Transverse colon (tissue), 4 donors: ENCODE results near the gene GMPPA. TPM values are rescaled to one million over a fixed set of nuclear protein-coding genes. Genes with fewer than 3 reads are reported as not detected.

Experiments
- DNase-seq: peaks from one replicate; pipeline ENCODE4 v3.0.0-alpha.2; 2019
- H3K27ac ChIP-seq, 4 donors: fragments of 200-600 bp; sonication (generic); 2 replicates each; pipeline ENCODE4 v1.5.1; 2016 to 2018; ENCODE audit warnings: inconsistent platforms in 4 of 4
- H3K27me3 ChIP-seq: fragments of 200-600 bp; sonication (generic); 2 replicates; pipeline ENCODE4 v1.5.1; 2017; ENCODE audit warnings: inconsistent platforms
- H3K36me3 ChIP-seq, 4 donors: fragments of 200-600 bp; sonication (generic); 2 replicates each; pipeline ENCODE4 v1.5.1; 2017 to 2019; ENCODE audit warnings: inconsistent platforms in 4 of 4
- H3K4me1 ChIP-seq, 4 donors: fragments of 200-600 bp; sonication (generic); 2 replicates each; pipeline ENCODE4 v1.5.1; 2017 to 2020; ENCODE audit warnings: inconsistent platforms in 4 of 4
- H3K4me3 ChIP-seq, 4 donors: fragments of 200-600 bp; sonication (generic); 1 replicate in 1 of 4; 2 replicates in 3 of 4; pipeline versions ENCODE4 v1.5.1 to v1.6.1; 2017 to 2019; ENCODE audit warnings: inconsistent platforms in 4 of 4
- H3K9me3 ChIP-seq, 2 donors: fragments of 200-600 bp; sonication (generic); 2 replicates each; pipeline ENCODE4 v1.5.1; 2017 to 2019; ENCODE audit warnings: inconsistent platforms in 2 of 2
- CTCF ChIP-seq, 5 experiments: fragments of 200-600 bp in 3 of 5; fragments of 450-650 bp in 2 of 5; sonication (generic) in 3 of 5; IDR thresholded peaks; 1 replicate in 2 of 5; 2 replicates in 3 of 5; pipeline ENCODE4 v1.5.1; 2016 to 2017; ENCODE audit warnings: antibody characterized with exemption in 5 of 5, inconsistent platforms in 3 of 5, mild to moderate bottlenecking in 2 of 5, moderate library complexity in 1 of 5
- EP300 ChIP-seq: sonication (generic); formaldehyde crosslinking; IDR thresholded peaks from one replicate; pipeline ENCODE4 v1.6.1; 2017; ENCODE audit warnings: antibody characterized with exemption, low read depth
- POLR2A ChIP-seq: fragments of 450-650 bp; IDR thresholded peaks from one replicate; pipeline ENCODE4 v1.6.1; 2016; ENCODE audit warnings: antibody characterized with exemption, mild to moderate bottlenecking, moderate library complexity
- POLR2AphosphoS5 ChIP-seq, 3 donors: sonication (generic); formaldehyde crosslinking; IDR thresholded peaks; one replicate each; pipeline ENCODE4 v1.6.1; 2016; ENCODE audit warnings: antibody characterized with exemption in 3 of 3
- WGBS, 2 donors: methylation state at CpG; one replicate each; pipeline ENCODE4 v1.1.5; 2018; ENCODE audit warnings: low coverage in 1 of 2; 5-methylcytosine and 5-hydroxymethylcytosine counted together
- in situ Hi-C, 4 donors: fragments of 200-750 bp; cut with MboI; loops; one replicate each; pipeline versions ENCODE4 v1.15.0 to v1.15.1; 2017; ENCODE audit warnings: low sequenced_read_pairs in 3 of 4, low pct_ligation_motif_present in 1 of 4, low pct_unique_long_range_greater_than_20kb in 1 of 4
- intact Hi-C: fragments of 100-400 bp; cut with DNase I; formaldehyde crosslinking; loops from one replicate; pipeline ENCODE4 v1.15.1; 2023; ENCODE audit warnings: low total_unique reads
- total RNA-seq, 4 donors: library from RNA; depleted of rRNA; stranded (reverse); fragments of >200 nt; gene quantifications; one replicate each; pipeline ENCODE4 v1.1.0, GENCODE V29; 2016

The GMPPA gene
- total RNA-seq, 4 donors from 2014 or later, result 25.1 to 41.1 (median 36.4) TPM

- peaks cover 4% of the 10 kb centered on the region for H3K27me3 ChIP-seq
- no peaks in the 10 kb centered on the region for H3K9me3 ChIP-seq
- peaks cover 0 to 8% (median 4%) of the 10 kb centered on the region in 4 donors for H3K4me1 ChIP-seq
- in situ Hi-C loops (loop anchor here in 3 of 4 donors (10.0 kb wide), 1 partner anchor 49 kb away; no protein-coding TSS in a partner anchor), intact Hi-C loops (loop anchor here (5.0 kb wide), 1 partner anchor 56 kb away; no protein-coding TSS in a partner anchor)
- H3K36me3 ChIP-seq, result no peaks in the 10 kb centered on the region
- DNase-seq, result peak; percentile 78
- H3K4me3 ChIP-seq, result no peak overlapping the region
- WGBS, 2 donors, result 36% methylated on average over 14 of the region's 14 CpGs; no CpG with 5 or more reads in 1 of the 2 donors
- H3K27ac ChIP-seq, result peak overlapping the region in 3 of 4 donors; percentile 36 to 68 (median 36)
- TF ChIP-seq CTCF (IDR thresholded peaks at IDR 0.05) (peak; percentile 83 to 91 (median 89)), POLR2AphosphoS5 (IDR thresholded peaks at IDR 0.05) (peak in 1 of 3 donors; percentile 11), EP300 (no peak), POLR2A (no peak)
Measured at GRCh38 chr2:219475697-219476651, 22.7 kb upstream of the GMPPA start.

- intact Hi-C loops, result loop anchor here (5.0 kb wide), 1 partner anchor 56 kb away; no protein-coding TSS in a partner anchor
- TF ChIP-seq POLR2A, result no peak
- Histone ChIP-seq H3K27me3 (peaks cover 4% of the 10 kb centered on the region), H3K27ac (peak overlapping the region in 3 of 4 donors; percentile 14 to 68 (median 36)), H3K4me3 (no peak overlapping the region), H3K36me3 (no peaks in the 10 kb centered on the region), H3K4me1 (peaks cover 0 to 8% (median 4%) of the 10 kb centered on the region in 4 donors), H3K9me3 (no peaks in the 10 kb centered on the region)
- in situ Hi-C loops, result loop anchor here in 3 of 4 donors (10.0 kb wide), 1 partner anchor 48 kb away; no protein-coding TSS in a partner anchor
- WGBS, 2 donors, result 15% methylated on average over 16 of the region's 16 CpGs; no CpG with 5 or more reads in 1 of the 2 donors
- DNase-seq, result no peak
Measured at GRCh38 chr2:219476652-219477151, 22.0 kb upstream of the GMPPA start.

- H3K36me3 ChIP-seq, result no peaks in the 10 kb centered on the region
- H3K9me3 ChIP-seq, result no peaks in the 10 kb centered on the region
- 94% methylated on average over 5 of the region's 13 CpGs; no CpG with 5 or more reads in 1 of the 2 donors for WGBS, 2 donors
- H3K27ac ChIP-seq, result peak overlapping the region in 3 of 4 donors; percentile 14 to 68 (median 36)
- in situ Hi-C loops (loop anchor here in 3 of 4 donors (10.0 kb wide), 1 partner anchor 48 kb away; no protein-coding TSS in a partner anchor), intact Hi-C loops (loop anchor here (5.0 kb wide), 1 partner anchor 55 kb away; no protein-coding TSS in a partner anchor)
- H3K27me3 ChIP-seq, result peaks cover 7% of the 10 kb centered on the region
- TF ChIP-seq POLR2A (no peak), CTCF (IDR thresholded peaks at IDR 0.05) (no peak), EP300 (no peak), POLR2AphosphoS5 (IDR thresholded peaks at IDR 0.05) (no peak)
- peaks cover 0 to 8% (median 4%) of the 10 kb centered on the region in 4 donors for H3K4me1 ChIP-seq
- no peak overlapping the region for H3K4me3 ChIP-seq
- DNase-seq, result no peak
Measured at GRCh38 chr2:219477179-219477578, 21.5 kb upstream of the GMPPA start.

GRCh38 chr2:219477815-219478214 lies 20.9 kb upstream of the GMPPA start:
- in situ Hi-C loops, result loop anchor here in 3 of 4 donors (10.0 kb wide), 1 partner anchor 47 kb away; no protein-coding TSS in a partner anchor
- H3K4me1 ChIP-seq, result peaks cover 0 to 8% (median 4%) of the 10 kb centered on the region in 4 donors
- TF ChIP-seq POLR2A (no peak), EP300 (no peak), POLR2AphosphoS5 (IDR thresholded peaks at IDR 0.05) (no peak), CTCF (IDR thresholded peaks at IDR 0.05) (no peak)
- no peaks in the 10 kb centered on the region for H3K36me3 ChIP-seq
- DNase-seq, result no peak
- peaks cover 13% of the 10 kb centered on the region for H3K27me3 ChIP-seq
- intact Hi-C loops, result loop anchor here (5.0 kb wide), 1 partner anchor 54 kb away; no protein-coding TSS in a partner anchor
- peak overlapping the region in 3 of 4 donors; percentile 10 to 68 (median 36) for H3K27ac ChIP-seq
- no peak overlapping the region for H3K4me3 ChIP-seq
- H3K9me3 ChIP-seq, result no peaks in the 10 kb centered on the region
- WGBS, 2 donors, result 91% methylated on average over 15 of the region's 15 CpGs; no CpG with 5 or more reads in 1 of the 2 donors
